Measurements from ENCODE around the gene DHX9. TPM values are rescaled to one million over a fixed set of nuclear protein-coding genes. Genes with fewer than 3 reads are reported as not detected.

DHX9 gene
- total and polyA plus RNA-seq, 9 of the 15 experiments (the other 6 are each of a cell fraction or from before 2014, with no cell fraction given) = 100 to 409 (median 294) TPM

DNA sequence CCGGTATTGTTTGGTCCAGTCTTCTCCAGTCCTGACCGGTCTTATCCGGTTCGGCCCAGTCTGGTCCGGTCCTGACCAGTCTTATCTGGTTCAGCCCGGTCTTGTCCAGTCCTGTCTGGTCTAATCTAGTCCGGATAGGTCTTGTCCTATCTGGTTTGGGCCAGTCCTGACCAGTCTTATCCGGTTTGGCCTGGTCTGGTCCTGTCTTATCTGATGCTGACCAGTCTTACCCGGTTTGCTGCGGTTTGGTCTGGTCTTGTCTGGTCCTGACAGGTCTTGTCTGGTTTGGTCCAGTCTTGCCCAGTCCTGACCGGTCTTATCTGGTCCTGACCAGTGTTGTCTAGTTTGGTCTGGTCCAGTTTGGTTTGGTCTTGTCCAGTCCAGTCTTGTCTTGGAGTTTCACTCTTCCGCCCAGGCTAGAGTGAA lies 30.1 kb downstream of the DHX9 start (continued):
- TF ChIP-seq, protein P1, sequence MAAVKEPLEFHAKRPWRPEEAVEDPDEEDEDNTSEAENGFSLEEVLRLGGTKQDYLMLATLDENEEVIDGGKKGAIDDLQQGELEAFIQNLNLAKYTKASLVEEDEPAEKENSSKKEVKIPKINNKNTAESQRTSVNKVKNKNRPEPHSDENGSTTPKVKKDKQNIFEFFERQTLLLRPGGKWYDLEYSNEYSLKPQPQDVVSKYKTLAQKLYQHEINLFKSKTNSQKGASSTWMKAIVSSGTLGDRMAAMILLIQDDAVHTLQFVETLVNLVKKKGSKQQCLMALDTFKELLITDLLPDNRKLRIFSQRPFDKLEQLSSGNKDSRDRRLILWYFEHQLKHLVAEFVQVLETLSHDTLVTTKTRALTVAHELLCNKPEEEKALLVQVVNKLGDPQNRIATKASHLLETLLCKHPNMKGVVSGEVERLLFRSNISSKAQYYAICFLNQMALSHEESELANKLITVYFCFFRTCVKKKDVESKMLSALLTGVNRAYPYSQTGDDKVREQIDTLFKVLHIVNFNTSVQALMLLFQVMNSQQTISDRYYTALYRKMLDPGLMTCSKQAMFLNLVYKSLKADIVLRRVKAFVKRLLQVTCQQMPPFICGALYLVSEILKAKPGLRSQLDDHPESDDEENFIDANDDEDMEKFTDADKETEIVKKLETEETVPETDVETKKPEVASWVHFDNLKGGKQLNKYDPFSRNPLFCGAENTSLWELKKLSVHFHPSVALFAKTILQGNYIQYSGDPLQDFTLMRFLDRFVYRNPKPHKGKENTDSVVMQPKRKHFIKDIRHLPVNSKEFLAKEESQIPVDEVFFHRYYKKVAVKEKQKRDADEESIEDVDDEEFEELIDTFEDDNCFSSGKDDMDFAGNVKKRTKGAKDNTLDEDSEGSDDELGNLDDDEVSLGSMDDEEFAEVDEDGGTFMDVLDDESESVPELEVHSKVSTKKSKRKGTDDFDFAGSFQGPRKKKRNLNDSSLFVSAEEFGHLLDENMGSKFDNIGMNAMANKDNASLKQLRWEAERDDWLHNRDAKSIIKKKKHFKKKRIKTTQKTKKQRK (IDR thresholded peaks at IDR 0.05; ENCODE audit: borderline replicate concordance, low read depth, low read length) = no peak
- TF ChIP-seq PHTF2 (CRISPR knock-in tag; IDR thresholded peaks at IDR 0.05) (no peak), GABPA (tag; conservative IDR thresholded peaks at IDR 0.05; ENCODE audit: low read depth) (no peak), ZFP1 (CRISPR knock-in tag; IDR thresholded peaks at IDR 0.05) (no peak), HMG20A (CRISPR knock-in tag; conservative IDR thresholded peaks at IDR 0.05) (no peak), XRCC3 (IDR thresholded peaks at IDR 0.05) (no peak), HDAC6 (IDR thresholded peaks at IDR 0.05; ENCODE audit: low read depth, low read length) (no peak), HDAC2 (IDR thresholded peaks at IDR 0.05) (0 out of 2 replicates have a peak, but pooled peaks have one; percentile 29), SP2 (IDR thresholded peaks at IDR 0.05; ENCODE audit: extremely low read depth, low read depth, low read length, poor library complexity, severe bottlenecking) (no peak), FOXJ2 (tag; IDR thresholded peaks at IDR 0.05) (no peak), BMI1 (IDR thresholded peaks at IDR 0.05; ENCODE audit: low read length) (no peak), ZKSCAN1 (IDR thresholded peaks at IDR 0.05; ENCODE audit: low read depth, low read length) (no peak), SREBF1 (IDR thresholded peaks at IDR 0.05; ENCODE audit: borderline replicate concordance, low read depth, low read length) (no peak), POLR3G (IDR thresholded peaks at IDR 0.05; ENCODE audit: extremely low read depth, insufficient read length, insufficient replicate concordance) (no peak), NRF1 (conservative IDR thresholded peaks at IDR 0.05 in 1 of 2, IDR thresholded peaks at IDR 0.05 in 1 of 2) (no peak)
- TF ChIP-seq, protein P2, sequence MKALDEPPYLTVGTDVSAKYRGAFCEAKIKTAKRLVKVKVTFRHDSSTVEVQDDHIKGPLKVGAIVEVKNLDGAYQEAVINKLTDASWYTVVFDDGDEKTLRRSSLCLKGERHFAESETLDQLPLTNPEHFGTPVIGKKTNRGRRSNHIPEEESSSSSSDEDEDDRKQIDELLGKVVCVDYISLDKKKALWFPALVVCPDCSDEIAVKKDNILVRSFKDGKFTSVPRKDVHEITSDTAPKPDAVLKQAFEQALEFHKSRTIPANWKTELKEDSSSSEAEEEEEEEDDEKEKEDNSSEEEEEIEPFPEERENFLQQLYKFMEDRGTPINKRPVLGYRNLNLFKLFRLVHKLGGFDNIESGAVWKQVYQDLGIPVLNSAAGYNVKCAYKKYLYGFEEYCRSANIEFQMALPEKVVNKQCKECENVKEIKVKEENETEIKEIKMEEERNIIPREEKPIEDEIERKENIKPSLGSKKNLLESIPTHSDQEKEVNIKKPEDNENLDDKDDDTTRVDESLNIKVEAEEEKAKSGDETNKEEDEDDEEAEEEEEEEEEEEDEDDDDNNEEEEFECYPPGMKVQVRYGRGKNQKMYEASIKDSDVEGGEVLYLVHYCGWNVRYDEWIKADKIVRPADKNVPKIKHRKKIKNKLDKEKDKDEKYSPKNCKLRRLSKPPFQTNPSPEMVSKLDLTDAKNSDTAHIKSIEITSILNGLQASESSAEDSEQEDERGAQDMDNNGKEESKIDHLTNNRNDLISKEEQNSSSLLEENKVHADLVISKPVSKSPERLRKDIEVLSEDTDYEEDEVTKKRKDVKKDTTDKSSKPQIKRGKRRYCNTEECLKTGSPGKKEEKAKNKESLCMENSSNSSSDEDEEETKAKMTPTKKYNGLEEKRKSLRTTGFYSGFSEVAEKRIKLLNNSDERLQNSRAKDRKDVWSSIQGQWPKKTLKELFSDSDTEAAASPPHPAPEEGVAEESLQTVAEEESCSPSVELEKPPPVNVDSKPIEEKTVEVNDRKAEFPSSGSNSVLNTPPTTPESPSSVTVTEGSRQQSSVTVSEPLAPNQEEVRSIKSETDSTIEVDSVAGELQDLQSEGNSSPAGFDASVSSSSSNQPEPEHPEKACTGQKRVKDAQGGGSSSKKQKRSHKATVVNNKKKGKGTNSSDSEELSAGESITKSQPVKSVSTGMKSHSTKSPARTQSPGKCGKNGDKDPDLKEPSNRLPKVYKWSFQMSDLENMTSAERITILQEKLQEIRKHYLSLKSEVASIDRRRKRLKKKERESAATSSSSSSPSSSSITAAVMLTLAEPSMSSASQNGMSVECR (CRISPR knock-in tag; IDR thresholded peaks at IDR 0.05) = no peak
- TF ChIP-seq, protein P3, sequence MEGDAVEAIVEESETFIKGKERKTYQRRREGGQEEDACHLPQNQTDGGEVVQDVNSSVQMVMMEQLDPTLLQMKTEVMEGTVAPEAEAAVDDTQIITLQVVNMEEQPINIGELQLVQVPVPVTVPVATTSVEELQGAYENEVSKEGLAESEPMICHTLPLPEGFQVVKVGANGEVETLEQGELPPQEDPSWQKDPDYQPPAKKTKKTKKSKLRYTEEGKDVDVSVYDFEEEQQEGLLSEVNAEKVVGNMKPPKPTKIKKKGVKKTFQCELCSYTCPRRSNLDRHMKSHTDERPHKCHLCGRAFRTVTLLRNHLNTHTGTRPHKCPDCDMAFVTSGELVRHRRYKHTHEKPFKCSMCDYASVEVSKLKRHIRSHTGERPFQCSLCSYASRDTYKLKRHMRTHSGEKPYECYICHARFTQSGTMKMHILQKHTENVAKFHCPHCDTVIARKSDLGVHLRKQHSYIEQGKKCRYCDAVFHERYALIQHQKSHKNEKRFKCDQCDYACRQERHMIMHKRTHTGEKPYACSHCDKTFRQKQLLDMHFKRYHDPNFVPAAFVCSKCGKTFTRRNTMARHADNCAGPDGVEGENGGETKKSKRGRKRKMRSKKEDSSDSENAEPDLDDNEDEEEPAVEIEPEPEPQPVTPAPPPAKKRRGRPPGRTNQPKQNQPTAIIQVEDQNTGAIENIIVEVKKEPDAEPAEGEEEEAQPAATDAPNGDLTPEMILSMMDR (IDR thresholded peaks at IDR 0.05 in 2 of 3, conservative IDR thresholded peaks at IDR 0.05 in 1 of 3; ENCODE audit: insufficient read depth in 2 of 3, low read depth in 1 of 3, low read length in 3 of 3) = no peak
- TF ChIP-seq, protein P4, sequence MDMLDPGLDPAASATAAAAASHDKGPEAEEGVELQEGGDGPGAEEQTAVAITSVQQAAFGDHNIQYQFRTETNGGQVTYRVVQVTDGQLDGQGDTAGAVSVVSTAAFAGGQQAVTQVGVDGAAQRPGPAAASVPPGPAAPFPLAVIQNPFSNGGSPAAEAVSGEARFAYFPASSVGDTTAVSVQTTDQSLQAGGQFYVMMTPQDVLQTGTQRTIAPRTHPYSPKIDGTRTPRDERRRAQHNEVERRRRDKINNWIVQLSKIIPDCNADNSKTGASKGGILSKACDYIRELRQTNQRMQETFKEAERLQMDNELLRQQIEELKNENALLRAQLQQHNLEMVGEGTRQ (CRISPR knock-in tag; IDR thresholded peaks at IDR 0.05) = no peak

Measured in K562 (cell line).